GM19193 (cell line): Measurements from ENCODE around the gene KRT78.

Experiments used
- POLR2A ChIP-seq: IDR thresholded peaks from 4 replicates; pipeline ENCODE4 v1.6.1; 2011; ENCODE audit not compliant: insufficient read depth, insufficient read length; ENCODE audit errors: extremely low read depth

The KRT78 gene

GRCh38 chr12:52807544-52808470, 41.0 kb downstream of the KRT78 start:
- TF ChIP-seq POLR2A, result no peak

DNA sequence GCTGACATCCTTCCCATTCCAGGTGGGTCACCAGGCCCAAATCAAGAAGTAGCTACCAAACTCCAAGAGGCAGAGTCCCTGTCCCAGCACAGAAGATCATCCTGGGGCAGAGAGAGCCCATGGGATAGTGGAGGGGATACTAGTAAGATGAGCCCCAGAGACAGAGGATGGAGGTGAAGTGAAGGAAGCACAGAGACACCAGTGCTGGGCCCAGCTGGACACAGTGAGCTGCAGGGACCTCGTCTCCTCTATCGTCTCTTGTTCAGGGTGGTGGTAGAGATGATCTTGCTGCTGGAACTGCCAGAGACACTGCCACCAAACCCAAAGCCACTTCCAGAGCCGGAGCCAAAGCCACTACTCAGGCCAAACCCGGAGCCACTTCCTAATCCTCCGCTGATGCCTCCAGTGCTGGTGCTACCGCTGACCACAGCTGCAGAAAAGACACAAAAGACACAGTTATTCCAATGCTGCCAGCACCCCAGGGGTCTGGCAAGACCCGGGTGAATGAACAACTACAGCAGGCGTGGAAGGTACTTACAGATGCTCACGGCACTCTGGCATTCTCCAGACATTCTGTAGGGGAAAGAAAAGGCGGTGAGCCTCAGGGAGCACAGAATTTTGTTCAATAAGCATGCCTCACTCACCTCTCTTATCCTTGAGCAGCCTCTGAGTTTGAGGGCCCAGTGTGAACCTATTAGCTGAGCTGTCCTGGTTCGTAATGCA, 41.8 kb downstream of the KRT78 start:
- no peak for TF ChIP-seq POLR2A

GRCh38 chr12:52806169-52806811, 42.5 kb downstream of the KRT78 start:
- no peak for TF ChIP-seq POLR2A

- no peak for TF ChIP-seq POLR2A
Measured at GRCh38 chr12:52805739-52806138, 43.1 kb downstream of the KRT78 start.

GRCh38 chr12:52805000-52805399, 43.8 kb downstream of the KRT78 start:
- no peak for TF ChIP-seq POLR2A

GRCh38 chr12:52802442-52802841, 46.4 kb downstream of the KRT78 start:
- no peak for TF ChIP-seq POLR2A

DNA sequence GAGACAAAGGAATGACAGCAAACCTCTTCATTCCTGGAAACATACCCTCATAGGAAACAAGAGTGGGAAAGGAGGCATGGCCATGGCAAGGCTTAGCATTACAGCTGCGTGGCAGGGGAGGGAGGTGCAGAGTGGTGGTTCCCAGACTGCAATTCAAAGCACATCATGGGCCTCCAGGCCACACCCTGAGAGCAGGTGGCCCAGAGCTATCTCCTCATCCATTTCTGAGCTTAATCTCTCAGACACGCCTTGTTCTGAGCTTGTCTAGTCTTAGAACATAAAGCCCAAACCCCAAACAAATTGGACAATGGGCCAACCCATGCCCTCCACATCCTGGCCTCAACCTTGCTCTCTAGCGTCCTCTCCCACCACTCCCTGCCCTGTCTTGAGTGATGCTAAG, 47.0 kb downstream of the KRT78 start:
- no peak for TF ChIP-seq POLR2A

- TF ChIP-seq POLR2A, result no peak
Measured at GRCh38 chr12:52800259-52800917, 48.4 kb downstream of the KRT78 start.

DNA sequence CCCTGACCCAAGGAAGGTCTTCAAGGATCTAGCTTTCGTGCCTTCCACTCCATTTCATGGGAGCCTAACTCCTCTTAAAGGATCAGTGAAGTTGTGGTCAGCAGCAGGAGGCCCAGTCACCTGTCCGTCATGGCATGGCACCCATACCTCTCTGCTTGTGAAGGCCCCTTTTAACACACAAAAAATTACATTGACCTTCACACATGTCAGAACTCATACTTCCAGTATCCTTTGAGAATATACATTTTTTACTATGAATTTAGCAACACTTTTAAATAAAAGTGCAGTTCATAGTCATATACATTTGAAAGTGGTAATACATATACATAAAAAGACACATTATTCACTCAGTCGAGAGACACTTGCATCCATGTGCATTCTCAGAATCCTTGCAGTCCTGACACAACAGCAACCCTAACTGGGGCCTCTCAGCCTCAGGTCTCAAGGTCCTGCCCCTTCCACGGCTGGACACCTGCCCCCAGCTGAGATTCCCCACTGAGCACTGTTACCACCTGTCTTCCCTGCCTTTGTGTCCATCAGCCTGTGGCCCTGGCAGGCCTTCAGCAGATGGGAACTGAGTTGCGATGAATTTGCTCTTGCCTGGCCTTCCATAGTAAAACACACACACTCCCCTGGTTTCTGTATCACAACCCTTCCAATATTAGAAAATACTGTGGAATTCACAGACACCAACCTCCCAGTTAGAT, 49.1 kb downstream of the KRT78 start:
- no peak for TF ChIP-seq POLR2A

- no peak for TF ChIP-seq POLR2A
Measured at GRCh38 chr12:52798671-52799504, 49.9 kb downstream of the KRT78 start.

GRCh38 chr12:52798003-52798670, 50.7 kb downstream of the KRT78 start:
- no peak for TF ChIP-seq POLR2A

GRCh38 chr12:52797529-52797894, 51.3 kb downstream of the KRT78 start:
- TF ChIP-seq POLR2A, result no peak
